Raji (cell line): Measurements from ENCODE around the gene PPP4R3A.

Source experiments
- POLR2A ChIP-seq: IDR thresholded peaks from 2 replicates; pipeline ENCODE4 v1.6.1; 2011; ENCODE audit warnings: low read depth, low read length, control low read depth; ENCODE audit not compliant: insufficient read depth

The PPP4R3A gene

GRCh38 chr14:91470216-91470615 is 39.9 kb downstream of the PPP4R3A start:
- no peak for TF ChIP-seq POLR2A

DNA sequence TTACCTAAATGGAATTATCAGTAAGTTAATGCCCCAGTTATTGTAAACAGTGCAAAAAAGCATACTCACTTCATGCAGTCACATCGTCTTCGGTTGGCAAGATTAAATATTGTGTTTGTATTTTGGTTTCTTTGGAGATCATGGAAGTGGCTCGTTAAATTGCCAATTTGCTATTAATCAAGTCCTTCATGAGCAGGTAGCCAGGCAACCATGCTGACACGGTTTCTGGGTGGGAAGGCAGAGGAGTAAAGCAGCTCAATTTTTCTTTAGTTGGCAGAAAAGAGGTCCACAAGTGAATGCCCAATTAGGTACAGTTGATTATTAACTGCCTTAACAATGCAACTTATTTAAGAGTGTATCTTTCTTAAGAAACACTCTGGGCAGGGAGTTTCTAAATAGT is 43.9 kb downstream of the PPP4R3A start:
- no peak for TF ChIP-seq POLR2A

- no peak for TF ChIP-seq POLR2A
Measured at GRCh38 chr14:91464615-91465205, 45.4 kb downstream of the PPP4R3A start.

DNA sequence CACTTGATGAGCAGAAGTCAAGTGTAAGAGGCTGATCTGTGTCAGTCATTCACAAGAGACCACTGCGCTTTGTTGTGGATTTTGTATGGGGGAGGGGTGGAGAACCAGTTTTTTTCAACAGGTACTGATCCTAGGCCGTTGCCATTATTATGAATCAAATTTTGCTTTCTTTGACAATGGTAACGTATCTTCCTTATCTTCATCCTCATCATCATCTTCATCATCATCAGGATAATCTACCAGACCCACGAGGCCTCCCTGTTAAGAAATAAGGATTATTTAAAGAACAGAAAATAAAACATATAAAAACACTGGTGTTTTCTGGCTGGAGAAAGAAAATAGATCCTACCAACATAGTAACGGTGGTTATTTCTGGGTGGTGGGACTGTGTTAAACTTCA is 51.5 kb downstream of the PPP4R3A start:
- TF ChIP-seq POLR2A = no peak

- no peak for TF ChIP-seq POLR2A
Measured at GRCh38 chr14:91456283-91456682, 53.8 kb downstream of the PPP4R3A start.

DNA sequence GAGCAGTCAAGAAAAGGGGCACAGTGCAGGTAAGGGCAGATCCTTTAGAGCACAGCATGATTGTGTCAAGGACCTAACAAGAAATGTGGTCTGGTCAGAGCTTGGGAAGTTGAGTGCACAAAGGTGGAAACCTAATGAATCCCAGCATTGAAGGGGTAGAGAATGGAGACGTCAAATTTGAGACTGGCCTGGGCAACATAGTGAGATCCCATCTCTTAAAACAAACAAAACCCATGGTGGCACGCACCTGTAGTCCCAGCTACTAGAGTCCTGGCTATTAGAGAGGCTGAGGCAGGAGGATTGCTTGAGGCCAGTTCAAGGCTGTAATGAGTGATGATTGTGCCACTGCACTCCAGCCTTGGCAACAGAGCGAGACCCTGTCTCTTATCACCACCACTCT is 55.5 kb downstream of the PPP4R3A start:
- no peak for TF ChIP-seq POLR2A

DNA sequence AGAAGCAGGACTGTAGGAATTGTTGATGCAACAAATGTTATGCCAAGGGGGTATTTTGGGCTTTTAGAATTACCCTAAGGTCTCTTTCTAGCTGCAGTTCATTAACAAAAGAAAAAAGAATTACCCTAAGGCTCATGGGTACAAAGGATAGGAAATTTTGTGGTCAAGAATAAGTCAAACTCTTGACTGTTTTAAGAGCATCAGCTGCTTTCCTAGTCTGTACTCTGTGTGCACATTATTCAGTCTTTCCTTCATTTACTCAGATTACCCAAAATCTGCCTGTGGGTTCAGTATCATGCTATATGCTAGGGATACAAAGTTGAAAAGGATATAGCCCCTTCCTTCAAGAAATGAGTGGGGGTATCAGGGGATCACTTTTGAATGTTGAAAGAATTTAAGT is 56.0 kb downstream of the PPP4R3A start:
- no peak for TF ChIP-seq POLR2A

GRCh38 chr14:91453744-91454143 is 56.4 kb downstream of the PPP4R3A start:
- TF ChIP-seq POLR2A = no peak

DNA sequence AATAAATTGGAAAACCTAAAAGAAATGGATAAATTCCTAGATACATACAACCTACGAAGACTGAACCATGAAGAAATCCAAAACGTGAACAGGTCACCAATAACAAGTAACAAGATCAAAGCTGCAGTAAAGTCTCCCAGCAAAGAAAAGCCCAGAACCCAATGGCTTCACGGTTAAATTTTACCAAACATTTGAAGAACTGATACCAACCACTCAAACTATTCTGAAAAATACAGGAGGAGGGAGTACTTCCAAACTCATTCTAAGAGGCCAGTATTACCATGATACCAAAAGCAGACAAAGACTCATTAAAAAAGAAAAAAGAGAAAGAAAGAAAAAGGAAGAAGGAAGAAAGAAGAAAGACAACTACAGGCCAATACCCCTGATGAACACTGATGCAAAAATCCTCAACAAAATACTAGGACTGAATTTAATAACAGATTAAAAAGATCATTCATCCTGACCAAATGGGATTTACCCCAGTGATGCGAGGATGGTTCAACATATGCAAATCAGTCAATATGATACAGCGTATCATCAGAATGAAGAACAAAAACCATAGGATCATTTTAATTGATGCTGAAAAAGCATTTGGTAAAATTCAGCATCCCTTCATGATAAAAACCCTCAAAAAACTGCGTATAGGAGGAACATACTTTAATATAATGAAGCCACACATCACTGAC is 65.6 kb downstream of the PPP4R3A start:
- no peak for TF ChIP-seq POLR2A

DNA sequence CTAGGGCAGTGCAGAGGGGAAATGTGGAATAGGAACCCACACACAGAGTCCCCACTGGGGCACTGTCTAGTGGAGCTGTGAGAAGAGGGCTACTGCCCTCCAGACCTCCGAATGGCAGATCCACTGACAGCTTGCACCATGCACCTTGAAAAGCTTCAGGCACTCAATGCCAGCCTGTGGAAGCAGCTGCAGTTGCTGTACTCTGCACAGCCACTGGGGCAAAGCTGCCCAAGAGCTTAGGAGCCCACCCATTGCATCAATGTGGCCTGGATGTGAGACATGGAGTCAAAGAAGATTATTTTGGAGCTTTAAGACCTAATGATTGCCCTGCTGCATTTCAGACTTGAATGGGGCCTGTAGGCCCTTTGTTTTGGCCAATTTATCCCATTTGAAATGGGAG is 70.8 kb downstream of the PPP4R3A start:
- TF ChIP-seq POLR2A = no peak

- no peak for TF ChIP-seq POLR2A
Measured at GRCh38 chr14:91438845-91439244, 71.3 kb downstream of the PPP4R3A start.

DNA sequence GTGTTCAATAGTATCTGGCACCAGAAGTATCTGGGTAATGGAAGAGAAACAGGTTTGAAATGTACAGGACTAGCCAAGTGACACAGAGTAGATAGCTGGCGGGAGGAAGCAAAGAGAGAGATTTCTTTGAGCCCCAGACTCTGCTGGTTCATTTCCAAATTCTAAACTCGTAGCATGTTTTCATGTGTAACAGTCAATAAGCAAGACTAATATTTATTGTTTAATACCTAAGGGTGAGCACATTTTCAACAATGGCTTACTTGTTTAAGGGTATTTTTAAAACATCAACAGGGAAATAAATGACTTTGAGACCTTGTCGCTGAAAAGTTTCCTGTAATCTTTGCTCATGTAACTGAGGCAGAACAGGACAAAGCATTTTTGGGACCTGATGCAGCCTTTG is 80.7 kb downstream of the PPP4R3A start:
- no peak for TF ChIP-seq POLR2A

DNA sequence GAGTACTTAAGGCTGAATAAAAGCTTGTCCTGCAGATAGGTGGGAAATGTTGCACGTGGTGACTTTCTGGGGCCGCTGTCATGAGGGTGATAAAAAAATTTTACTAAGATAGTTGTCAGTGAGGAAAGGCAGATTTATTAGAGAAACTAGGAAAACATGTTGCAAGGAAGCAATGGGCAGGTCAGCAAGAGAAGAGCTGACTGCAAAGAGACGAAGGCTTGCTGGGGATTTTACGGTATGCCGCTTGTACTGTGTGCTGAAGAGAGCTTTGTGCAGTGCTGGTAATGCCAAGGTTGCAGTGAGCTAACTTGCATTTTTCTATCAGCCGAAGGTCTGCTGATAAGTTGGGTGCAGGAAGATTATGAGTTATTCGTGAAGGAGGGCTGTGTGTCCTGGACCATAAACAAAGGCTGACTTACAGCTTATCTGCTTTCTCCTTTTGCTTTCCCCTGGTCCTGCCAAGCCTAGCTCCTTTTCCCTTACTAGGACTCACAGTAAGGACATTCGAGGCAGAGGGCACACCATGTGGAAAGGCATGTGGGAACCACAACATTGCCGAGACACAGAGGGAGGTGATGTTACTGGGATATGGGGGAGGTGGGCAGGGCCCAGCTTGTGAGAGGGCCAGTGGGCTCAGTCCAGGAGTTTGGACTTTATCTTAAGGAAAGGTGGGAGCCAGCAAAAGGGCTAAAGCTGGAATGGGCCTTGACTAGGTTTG is 85.1 kb downstream of the PPP4R3A start:
- no peak for TF ChIP-seq POLR2A

GRCh38 chr14:91420686-91421085 is 89.4 kb downstream of the PPP4R3A start:
- TF ChIP-seq POLR2A = no peak

DNA sequence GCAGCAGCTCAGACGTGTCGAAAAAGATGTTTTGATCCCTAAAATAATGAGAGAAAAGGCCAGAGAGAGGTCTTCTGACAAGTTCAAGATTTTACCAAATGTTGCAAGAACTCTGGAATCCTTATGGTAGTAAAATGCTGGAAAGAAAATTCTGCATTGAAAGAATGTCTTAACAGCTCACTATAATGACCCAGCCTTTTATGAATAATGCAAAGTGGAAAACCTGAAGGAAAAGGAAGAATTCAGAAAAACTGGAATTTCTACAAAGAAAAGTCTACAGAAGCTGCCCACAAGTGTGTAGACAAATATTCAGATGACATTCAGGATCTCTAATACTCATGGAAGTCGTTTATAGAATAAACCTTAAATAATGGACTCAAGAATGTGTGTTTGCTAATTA is 90.7 kb downstream of the PPP4R3A start:
- TF ChIP-seq POLR2A = no peak

GRCh38 chr14:91419044-91419397 is 91.1 kb downstream of the PPP4R3A start:
- TF ChIP-seq POLR2A = no peak
